ENCODE results near the gene ATP7B. TPM values are rescaled to one million over a fixed set of nuclear protein-coding genes. Genes with fewer than 3 reads are reported as not detected.
A peak's percentile ranks its signal among the peaks of the same experiment; 100 is the strongest.

ATP7B gene
- total and polyA plus RNA-seq, 2 donors (not counting 1 experiment from before 2014, with no cell fraction given) = 1.7 to 3.3 TPM

- Histone ChIP-seq H3K36me3 (ENCODE audit: control insufficient read depth, insufficient read depth, low read length) (no peaks in the 10 kb centered on the region), H3K27ac (ENCODE audit: insufficient read depth, low read length) (peak within 1 kb of the TSS; percentile 78), H3K9me3 (ENCODE audit: control insufficient read depth, insufficient read depth, low read depth, low read length) (no peaks in the 10 kb centered on the region), H4K20me1 (ENCODE audit: control insufficient read depth, extremely low read depth, insufficient read depth, low read length) (no peaks in the 10 kb centered on the region), H2AFZ (ENCODE audit: low read length) (peak within 1 kb of the TSS; percentile 93), H3K4me3 (replicated peaks in 1 of 4; ENCODE audit: control extremely low read depth in 1 of 4, insufficient read depth in 1 of 4, low read depth in 3 of 4, low read length in 4 of 4) (peak within 1 kb of the TSS; percentile 85 to 99 (median 96)), H3K4me2 (ENCODE audit: extremely low read depth, insufficient read depth, low read length) (peak within 1 kb of the TSS; percentile 100), H3K27me3 (ENCODE audit: control insufficient read depth, insufficient read depth, low read length) (peaks cover 10% of the 10 kb centered on the region), H3K4me1 (ENCODE audit: control insufficient read depth, extremely low read depth, insufficient read depth, low read length) (peaks cover 4% of the 10 kb centered on the region), H3K9ac (ENCODE audit: insufficient read depth, low read length) (peak within 1 kb of the TSS; percentile 66), H3K79me2 (ENCODE audit: control insufficient read depth, insufficient read depth, low read length) (peaks cover 25% of the 10 kb centered on the region)
- DNase-seq (ENCODE audit: low read depth in 2 of 2) = peak; percentile 95 to 97
- TF ChIP-seq EZH2 (IDR thresholded peaks at IDR 0.05; ENCODE audit: low read length, missing control alignments) (no peak), CTCF (conservative IDR thresholded peaks at IDR 0.05 in 1 of 2, IDR thresholded peaks at IDR 0.05 in 1 of 2; ENCODE audit: low read depth in 1 of 2, low read length in 2 of 2) (no peak)
Observed at GRCh38 chr13:52011632-52012511, 622 bp upstream of the ATP7B start, which contains the start of gene ALG11. Gene ALG11, plus strand, starts transcription at chr13:52012398. Its CDS starts 21 bp downstream, at chr13:52012419.

GRCh38 chr13:52009946-52010345, 1.3 kb downstream of the ATP7B start:
- no peak overlapping the region for H3K9ac ChIP-seq (ENCODE audit: insufficient read depth, low read length)
- peaks cover 19% of the 10 kb centered on the region for H3K79me2 ChIP-seq (ENCODE audit: control insufficient read depth, insufficient read depth, low read length)
- no peaks in the 10 kb centered on the region for H3K9me3 ChIP-seq (ENCODE audit: control insufficient read depth, insufficient read depth, low read depth, low read length)
- peaks cover 4% of the 10 kb centered on the region for H3K4me1 ChIP-seq (ENCODE audit: control insufficient read depth, extremely low read depth, insufficient read depth, low read length)
- H2AFZ ChIP-seq (ENCODE audit: low read length) = no peak overlapping the region
- H3K4me3 ChIP-seq (replicated peaks in 1 of 4; ENCODE audit: control extremely low read depth in 1 of 4, insufficient read depth in 1 of 4, low read depth in 3 of 4, low read length in 4 of 4) = no peak overlapping the region
- no peaks in the 10 kb centered on the region for H4K20me1 ChIP-seq (ENCODE audit: control insufficient read depth, extremely low read depth, insufficient read depth, low read length)
- peaks cover 10% of the 10 kb centered on the region for H3K27me3 ChIP-seq (ENCODE audit: control insufficient read depth, insufficient read depth, low read length)
- TF ChIP-seq EZH2 (IDR thresholded peaks at IDR 0.05; ENCODE audit: low read length, missing control alignments) (no peak), CTCF (conservative IDR thresholded peaks at IDR 0.05 in 1 of 2, IDR thresholded peaks at IDR 0.05 in 1 of 2; ENCODE audit: low read depth in 1 of 2, low read length in 2 of 2) (no peak)
- no peak overlapping the region for H3K4me2 ChIP-seq (ENCODE audit: extremely low read depth, insufficient read depth, low read length)
- H3K27ac ChIP-seq (ENCODE audit: insufficient read depth, low read length) = no peak overlapping the region
- no peaks in the 10 kb centered on the region for H3K36me3 ChIP-seq (ENCODE audit: control insufficient read depth, insufficient read depth, low read length)
- DNase-seq (ENCODE audit: low read depth in 2 of 2) = no peak

DNA sequence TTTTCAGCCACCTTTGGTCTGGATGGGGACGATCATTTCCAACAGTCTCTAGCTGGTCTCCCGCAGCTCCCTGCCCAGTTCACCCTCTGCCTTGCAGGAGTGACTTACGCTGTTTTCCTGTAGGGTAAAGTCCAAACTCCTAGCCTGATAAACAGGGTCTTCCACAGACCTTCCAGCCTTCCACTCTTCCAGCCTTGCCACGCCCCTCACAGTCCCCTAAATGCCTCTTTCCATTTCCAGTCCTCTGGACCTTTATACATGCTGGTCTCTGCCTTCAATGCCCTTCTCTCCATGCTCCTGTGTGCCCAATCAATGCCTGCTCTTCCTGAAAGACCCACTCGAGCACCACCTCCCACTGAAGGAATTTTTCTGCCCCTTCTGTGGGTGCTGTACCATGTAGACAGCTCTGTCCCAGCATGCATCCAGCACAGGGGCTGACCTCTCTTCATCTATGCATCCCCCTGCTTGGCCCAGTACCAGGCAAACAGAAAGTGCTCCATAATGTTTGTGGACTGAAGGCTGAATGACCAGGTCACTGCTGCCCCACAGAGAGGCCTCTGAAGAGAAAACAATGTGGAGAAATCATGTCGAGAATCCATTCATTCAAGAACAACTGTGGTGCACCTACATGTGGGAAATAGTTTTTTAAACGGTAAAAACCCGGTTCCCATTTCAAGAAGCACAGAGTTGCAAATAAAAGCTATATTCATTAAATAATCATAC, 4.6 kb downstream of the ATP7B start:
- TF ChIP-seq EZH2 (IDR thresholded peaks at IDR 0.05; ENCODE audit: low read length, missing control alignments) = no peak
- no peak for TF ChIP-seq CTCF (conservative IDR thresholded peaks at IDR 0.05 in 1 of 2, IDR thresholded peaks at IDR 0.05 in 1 of 2; ENCODE audit: low read depth in 1 of 2, low read length in 2 of 2)
- Histone ChIP-seq H3K4me2 (ENCODE audit: extremely low read depth, insufficient read depth, low read length) (no peak overlapping the region), H3K27ac (ENCODE audit: insufficient read depth, low read length) (no peak overlapping the region), H3K4me1 (ENCODE audit: control insufficient read depth, extremely low read depth, insufficient read depth, low read length) (peaks cover 4% of the 10 kb centered on the region), H3K4me3 (replicated peaks in 1 of 4; ENCODE audit: control extremely low read depth in 1 of 4, insufficient read depth in 1 of 4, low read depth in 3 of 4, low read length in 4 of 4) (no peak overlapping the region), H3K9me3 (ENCODE audit: control insufficient read depth, insufficient read depth, low read depth, low read length) (no peaks in the 10 kb centered on the region), H2AFZ (ENCODE audit: low read length) (no peak overlapping the region), H3K27me3 (ENCODE audit: control insufficient read depth, insufficient read depth, low read length) (peaks cover 10% of the 10 kb centered on the region), H3K79me2 (ENCODE audit: control insufficient read depth, insufficient read depth, low read length) (no peaks in the 10 kb centered on the region), H4K20me1 (ENCODE audit: control insufficient read depth, extremely low read depth, insufficient read depth, low read length) (no peaks in the 10 kb centered on the region), H3K9ac (ENCODE audit: insufficient read depth, low read length) (no peak overlapping the region), H3K36me3 (ENCODE audit: control insufficient read depth, insufficient read depth, low read length) (no peaks in the 10 kb centered on the region)
- no peak for DNase-seq (ENCODE audit: low read depth in 2 of 2)
